Adipocyte (in vitro differentiated cells): Measurements from ENCODE around the gene SWI5.
A peak's percentile ranks its signal among the peaks of the same experiment; 100 is the strongest.
"Not testable (repeated sequence)": the region's sequence is repeated elsewhere in the genome, so short reads cannot be mapped to it uniquely, and the experiment has no call there.

Source experiments
- DNase-seq: peaks from one replicate; pipeline ENCODE4 v3.0.0-alpha.2; 2015; ENCODE audit warnings: low read depth
- H3K27me3 ChIP-seq: replicated peaks from 2 replicates; pipeline ENCODE4 v1.7.0; 2013; ENCODE audit warnings: mild to moderate bottlenecking, low read length, moderate library complexity; ENCODE audit not compliant: control insufficient read depth, insufficient read depth
- H3K36me3 ChIP-seq: 2 replicates; pipeline ENCODE4 v1.7.0; 2013; ENCODE audit warnings: low read length, mild to moderate bottlenecking, moderate library complexity; ENCODE audit not compliant: control insufficient read depth, insufficient read depth, severe bottlenecking
- H3K4me1 ChIP-seq: 2 replicates; pipeline ENCODE4 v1.7.0; 2013; ENCODE audit warnings: mild to moderate bottlenecking, low read length, moderate library complexity; ENCODE audit not compliant: control insufficient read depth, insufficient read depth
- H3K4me3 ChIP-seq: 2 replicates; pipeline ENCODE4 v1.7.0; 2013; ENCODE audit warnings: mild to moderate bottlenecking, low read length, moderate library complexity
- H3K9ac ChIP-seq: 2 replicates; pipeline ENCODE4 v1.7.0; 2013; ENCODE audit warnings: mild to moderate bottlenecking, low read length, moderate library complexity
- H3K9me3 ChIP-seq: 2 replicates; pipeline ENCODE4 v1.7.0; 2013; ENCODE audit warnings: mild to moderate bottlenecking, low read length, moderate library complexity; ENCODE audit not compliant: control insufficient read depth

Gene SWI5

GRCh38 chr9:128266868-128267590 lies 9.0 kb upstream of the SWI5 start:
- no peak for DNase-seq
- Histone ChIP-seq H3K9ac (no peak overlapping the region), H3K4me1 (peaks cover 6% of the 10 kb centered on the region), H3K27me3 (no peaks in the 10 kb centered on the region), H3K9me3 (no peaks in the 10 kb centered on the region), H3K36me3 (peaks cover 84% of the 10 kb centered on the region), H3K4me3 (no peak overlapping the region)

DNA sequence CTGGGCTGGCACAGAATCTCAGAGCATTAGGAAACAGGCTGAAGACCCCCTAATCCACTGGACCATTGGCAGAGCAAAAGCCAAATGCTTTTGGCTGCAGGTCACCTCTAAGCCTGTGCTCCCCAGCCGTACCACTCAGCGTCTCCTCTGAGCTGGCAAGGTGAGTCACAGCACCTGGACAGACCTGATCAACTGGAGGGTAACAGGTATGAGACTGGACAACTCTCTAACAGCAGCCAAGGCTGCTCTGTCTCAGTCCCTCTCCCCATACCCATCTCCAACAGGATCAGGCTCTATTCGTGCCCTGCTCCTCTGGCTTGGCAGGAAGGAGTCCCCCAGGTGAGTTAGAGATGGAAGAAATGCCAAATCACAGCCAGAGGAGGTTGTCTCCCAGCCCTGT lies 5.0 kb upstream of the SWI5 start:
- no peaks in the 10 kb centered on the region for H3K9me3 ChIP-seq
- no peak for DNase-seq
- no peaks in the 10 kb centered on the region for H3K27me3 ChIP-seq
- H3K9ac ChIP-seq = no peak overlapping the region
- no peak overlapping the region for H3K4me3 ChIP-seq
- peaks cover 14% of the 10 kb centered on the region for H3K4me1 ChIP-seq
- H3K36me3 ChIP-seq = peaks cover 76% of the 10 kb centered on the region

DNA sequence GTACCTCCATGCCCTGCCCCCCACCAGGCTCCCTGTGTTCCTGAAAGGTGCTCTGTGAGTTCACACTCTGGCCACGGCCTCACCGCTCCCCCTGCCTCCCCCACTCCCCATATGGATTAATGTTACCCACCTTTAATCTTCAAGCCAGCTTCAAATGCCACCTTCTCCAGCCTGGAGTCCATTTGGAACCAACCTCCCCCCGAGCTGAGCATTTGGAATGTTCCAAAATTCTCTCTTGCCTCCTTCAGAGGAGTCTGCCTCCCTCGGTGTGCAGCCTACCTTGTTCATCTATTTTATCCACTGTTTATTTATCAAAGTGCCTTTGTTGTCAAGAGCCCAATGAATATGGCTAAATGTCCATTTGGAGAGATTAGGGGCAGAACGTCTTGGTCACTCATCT lies 4.6 kb upstream of the SWI5 start:
- Histone ChIP-seq H3K9me3 (no peaks in the 10 kb centered on the region), H3K27me3 (no peaks in the 10 kb centered on the region), H3K4me3 (no peak overlapping the region), H3K9ac (no peak overlapping the region), H3K36me3 (peaks cover 72% of the 10 kb centered on the region), H3K4me1 (peaks cover 14% of the 10 kb centered on the region)
- DNase-seq = no peak

GRCh38 chr9:128274245-128274644 lies 1.8 kb upstream of the SWI5 start:
- Histone ChIP-seq H3K36me3 (peaks cover 44% of the 10 kb centered on the region), H3K27me3 (no peaks in the 10 kb centered on the region), H3K9ac (peak overlapping the region; percentile 97), H3K4me1 (peaks cover 24% of the 10 kb centered on the region), H3K4me3 (peak overlapping the region; percentile 99), H3K9me3 (no peaks in the 10 kb centered on the region)
- DNase-seq = peak; percentile 17

DNA sequence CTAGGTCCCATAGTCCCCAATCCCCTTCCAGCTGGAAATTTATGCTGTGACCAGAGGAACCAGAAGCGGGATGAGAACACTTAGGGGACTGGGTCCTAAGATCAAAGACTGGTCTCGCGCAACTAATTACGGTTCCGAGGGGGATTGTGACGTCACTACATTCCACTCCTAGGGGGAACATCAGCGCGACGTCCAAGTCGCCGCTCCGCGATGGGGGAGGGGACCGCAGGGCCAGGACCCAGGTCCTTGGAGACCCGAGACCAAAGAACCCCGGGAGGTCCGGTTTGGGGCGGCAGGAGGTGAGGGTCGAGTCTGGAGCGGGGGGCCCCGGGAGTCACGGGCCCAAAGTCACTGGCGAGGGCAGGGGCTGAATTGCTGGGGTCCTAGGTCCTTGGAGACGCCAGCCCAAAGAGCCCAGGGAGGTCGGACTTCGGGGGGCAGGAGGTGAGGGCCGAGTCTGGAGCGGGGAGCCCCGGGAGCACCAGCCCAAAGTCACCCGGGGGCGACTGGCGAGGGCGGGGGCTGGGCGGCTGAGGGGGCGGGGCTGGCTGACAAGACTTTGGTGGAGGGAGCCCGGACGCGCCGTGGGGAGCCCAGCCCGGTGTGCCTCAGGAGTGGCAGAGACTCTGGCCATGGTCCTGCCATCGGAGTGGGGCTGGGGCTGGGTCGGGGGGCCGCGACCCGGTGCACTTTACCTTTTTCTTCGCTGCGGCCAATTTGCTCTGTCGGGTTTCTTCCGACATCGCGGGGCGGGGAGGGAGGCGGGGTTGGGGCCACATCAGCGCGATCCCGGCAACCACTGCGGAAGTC lies 673 bp upstream of the SWI5 start, which contains the start of gene GOLGA2:
Gene GOLGA2, minus strand, starts transcription at position 810 of the 810 bp plus-strand sequence. Its CDS starts 31 bp downstream, at position 779.
- Histone ChIP-seq H3K9me3 (no peaks in the 10 kb centered on the region), H3K4me1 (peaks cover 24% of the 10 kb centered on the region), H3K9ac (peak within 1 kb of the TSS; percentile 97), H3K36me3 (peaks cover 33% of the 10 kb centered on the region), H3K4me3 (peak within 1 kb of the TSS; percentile 99), H3K27me3 (no peaks in the 10 kb centered on the region)
- peak; percentile 88 for DNase-seq

DNA sequence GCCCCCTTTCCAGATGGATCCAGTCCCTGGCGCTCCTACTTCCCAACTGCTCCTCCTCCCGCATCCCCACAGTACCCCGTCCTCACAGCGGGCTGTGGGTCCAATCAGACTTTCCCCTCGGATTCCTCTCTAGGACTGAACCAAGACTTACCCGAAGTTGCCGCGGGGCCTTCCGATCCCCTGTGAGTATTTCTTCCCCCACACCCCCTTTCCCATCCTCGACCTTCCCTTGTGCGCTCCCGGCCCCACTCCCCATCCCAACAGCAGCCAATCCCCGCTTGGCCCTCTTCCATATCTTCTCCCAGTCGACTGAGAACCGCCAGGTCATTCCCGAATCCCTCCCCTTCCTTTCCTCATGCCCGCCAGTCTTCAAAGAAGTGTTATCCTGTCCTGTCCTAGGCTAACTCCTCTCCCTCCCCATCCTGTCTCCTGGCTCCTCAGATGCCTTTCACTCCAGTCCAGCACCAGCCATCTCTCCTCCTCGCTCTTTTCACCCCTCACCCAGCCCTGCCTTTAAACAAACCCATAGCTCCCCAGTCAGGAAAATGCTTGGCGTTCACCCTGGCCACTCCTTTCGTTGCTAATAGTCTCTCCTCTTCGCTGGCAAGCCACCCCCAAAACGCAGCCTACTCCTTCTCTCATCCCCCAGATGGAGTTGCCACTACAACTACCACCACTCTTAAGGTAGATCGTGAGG lies 646 bp downstream of the SWI5 start:
- Histone ChIP-seq H3K36me3 (peaks cover 20% of the 10 kb centered on the region), H3K4me3 (peak overlapping the region; percentile 99), H3K9ac (peak overlapping the region; percentile 91), H3K27me3 (no peaks in the 10 kb centered on the region), H3K9me3 (no peaks in the 10 kb centered on the region), H3K4me1 (peaks cover 24% of the 10 kb centered on the region)
- DNase-seq = peak; percentile 74

GRCh38 chr9:128279088-128280073 lies 3.3 kb downstream of the SWI5 start:
- not testable (repeated sequence) for DNase-seq

DNA sequence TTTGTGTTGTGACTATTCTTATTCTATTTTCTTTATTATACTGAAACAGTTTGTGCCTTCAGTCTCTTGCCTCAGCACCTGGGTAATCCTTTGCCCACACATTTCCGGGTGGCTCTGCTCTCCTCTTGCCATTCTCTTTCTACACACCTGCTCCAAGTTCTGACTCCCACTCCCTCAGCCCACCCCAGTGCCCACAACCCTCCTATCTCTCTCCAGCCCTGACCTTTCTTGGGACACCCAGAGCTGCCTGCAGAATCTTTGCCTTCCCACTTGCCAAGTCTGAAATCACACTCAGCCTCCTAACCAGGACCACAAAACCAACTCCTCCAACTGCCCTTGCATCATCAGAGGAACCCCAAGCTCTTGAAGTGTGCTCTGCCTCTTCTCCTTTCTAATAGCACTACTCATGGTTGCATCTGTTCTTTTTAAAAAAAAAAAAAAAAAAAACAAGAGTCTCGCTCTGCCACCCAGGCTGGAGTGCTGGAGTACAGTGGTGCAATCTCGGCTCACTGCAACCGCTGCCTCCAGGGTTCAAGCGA lies 4.1 kb downstream of the SWI5 start:
- peaks cover 2% of the 10 kb centered on the region for H3K36me3 ChIP-seq
- no peak overlapping the region for H3K9ac ChIP-seq
- DNase-seq = no peak
- no peaks in the 10 kb centered on the region for H3K27me3 ChIP-seq
- no peaks in the 10 kb centered on the region for H3K9me3 ChIP-seq
- no peak overlapping the region for H3K4me3 ChIP-seq
- H3K4me1 ChIP-seq = peaks cover 10% of the 10 kb centered on the region

More at GRCh38 chr9:128279088-128280073, 3.3 kb downstream of the SWI5 start:
- H3K9me3 ChIP-seq, H3K4me3 ChIP-seq, H3K27me3 ChIP-seq, H3K9ac ChIP-seq, H3K36me3 ChIP-seq: not testable (repeated sequence)
- H3K4me1 ChIP-seq = peaks cover 17% of the 10 kb centered on the region

GRCh38 chr9:128282500-128282899 lies 6.4 kb downstream of the SWI5 start:
- Histone ChIP-seq H3K36me3 (peaks cover 16% of the 10 kb centered on the region), H3K9ac (no peak overlapping the region), H3K27me3 (no peaks in the 10 kb centered on the region), H3K9me3 (no peaks in the 10 kb centered on the region), H3K4me1 (peaks cover 3% of the 10 kb centered on the region), H3K4me3 (no peak overlapping the region)
- no peak for DNase-seq

- peaks cover 26% of the 10 kb centered on the region for H3K36me3 ChIP-seq
- DNase-seq = no peak
- H3K4me3 ChIP-seq = no peak overlapping the region
- H3K4me1 ChIP-seq = no peaks in the 10 kb centered on the region
- no peaks in the 10 kb centered on the region for H3K27me3 ChIP-seq
- H3K9ac ChIP-seq = no peak overlapping the region
- H3K9me3 ChIP-seq = no peaks in the 10 kb centered on the region
Observed at GRCh38 chr9:128285033-128285784, 9.1 kb downstream of the SWI5 start.
